HCT116 (cell line): ENCODE data around the gene ADD3. TPM values are rescaled to one million over a fixed set of nuclear protein-coding genes. Genes with fewer than 3 reads are reported as not detected.

Experiments
- ATAC-seq: fragments of 200-7000 bp; cut with Tn5 transposase; 2 replicates; pipeline ENCODE4 v1.9.1; 2020; ENCODE audit warnings: mild to moderate bottlenecking, moderate library complexity
- BruUV-seq: library from RNA; stranded (reverse); fragments of 400-500 nt; replicated peaks from 2 replicates; lab custom pipeline; 2021; lab: Mats Ljungman, UMichigan
- CTCF ChIA-PET: fragments of 300-600 bp; sonication (Branson Sonifier 250); formaldehyde crosslinking; loops from one replicate; lab custom pipeline; 2021; ENCODE audit warnings: antibody characterized with exemption; lab: Charles Lee
- POLR2A ChIA-PET: fragments of 300-600, 350-600 bp; sonication (Branson Sonifier 250); formaldehyde crosslinking; loops from one replicate; lab custom pipeline; 2021; ENCODE audit warnings: antibody characterized with exemption; lab: Charles Lee
- RAD21 ChIA-PET, 2 experiments: fragments of 300-600 bp; sonication (Branson Sonifier 250); formaldehyde crosslinking; loops; one replicate each; lab custom pipeline; 2023; ENCODE audit warnings: low total read pairs in 2 of 2; ENCODE audit not compliant: uncharacterized antibody in 2 of 2, unreplicated experiment in 2 of 2, low non-redundant PET in 1 of 2; lab: Charles Lee
- DNase-seq: peaks from one replicate; pipeline ENCODE4 v3.0.0-alpha.2; 2010; ENCODE audit warnings: low read depth, low spot score
- H2AFZ ChIP-seq: fragments of 200-600 bp; shearing (Covaris generic), sonication (generic); 2 replicates; pipeline ENCODE4 v1.6.1; 2017; ENCODE audit warnings: low read depth, mixed run types, mixed read lengths, antibody characterized with exemption, low read length; ENCODE audit not compliant: poor library complexity, severe bottlenecking
- H3K27ac ChIP-seq: 2 replicates; pipeline ENCODE4 v1.5.1; 2012; ENCODE audit warnings: low read depth, low read length
- H3K27me3 ChIP-seq: fragments of 200-600 bp; sonication (generic); 2 replicates; pipeline ENCODE4 v1.6.1; 2016; ENCODE audit warnings: mixed run types, low read length, mixed read lengths; ENCODE audit not compliant: insufficient read depth
- H3K36me3 ChIP-seq, 2 experiments: fragments of 200-500 bp in 1 of 2; fragments of 200-600 bp in 1 of 2; sonication (Bioruptor generic) in 1 of 2; sonication (generic) in 1 of 2; 2 replicates each; pipeline versions ENCODE4 v1.5.1 to v1.6.1; 2014 to 2016; ENCODE audit warnings: low read length in 2 of 2, inconsistent platforms in 1 of 2, mixed read lengths in 1 of 2, mixed run types in 1 of 2; ENCODE audit not compliant: insufficient read depth in 2 of 2, control insufficient read depth in 1 of 2
- H3K4me1 ChIP-seq, 2 experiments: fragments of 200-600 bp in 1 of 2; sonication (generic) in 1 of 2; 2 replicates each; pipeline versions ENCODE4 v1.5.1 to v1.6.1; 2012 to 2017; ENCODE audit warnings: low read length in 2 of 2, inconsistent platforms in 1 of 2, mild to moderate bottlenecking in 1 of 2, mixed read lengths in 1 of 2, mixed run types in 1 of 2, moderate library complexity in 1 of 2; ENCODE audit not compliant: insufficient read depth in 2 of 2, control insufficient read depth in 1 of 2
- H3K4me2 ChIP-seq: fragments of 200-600 bp; sonication (generic); 2 replicates; pipeline ENCODE4 v1.6.1; 2017; ENCODE audit warnings: mixed run types, low read length, mixed read lengths
- H3K4me3 ChIP-seq, 2 experiments: fragments of 200-600 bp in 1 of 2; sonication (generic) in 1 of 2; replicated peaks in 1 of 2; 2 replicates each; pipeline ENCODE4 v1.5.1; 2011 to 2016; ENCODE audit warnings: low read length in 2 of 2, control low read depth in 1 of 2, low read depth in 1 of 2, mild to moderate bottlenecking in 1 of 2, mixed read lengths in 1 of 2, mixed run types in 1 of 2
- H3K79me2 ChIP-seq: fragments of 200-600 bp; sonication (generic); 2 replicates; pipeline ENCODE4 v1.6.1; 2017; ENCODE audit warnings: mild to moderate bottlenecking, mixed run types, low read length, moderate library complexity, mixed read lengths; ENCODE audit not compliant: insufficient read depth
- H3K9ac ChIP-seq: fragments of 200-600 bp; sonication (generic); 2 replicates; pipeline ENCODE4 v1.6.1; 2016; ENCODE audit warnings: low read length, mixed read lengths
- H3K9me2 ChIP-seq: fragments of 200-600 bp; sonication (generic), shearing (Covaris generic); 2 replicates; pipeline ENCODE4 v1.6.1; 2017; ENCODE audit warnings: mixed run types, mild to moderate bottlenecking, moderate library complexity; ENCODE audit not compliant: insufficient read depth
- H3K9me3 ChIP-seq, 2 experiments: fragments of 200-500 bp in 1 of 2; fragments of 200-600 bp in 1 of 2; sonication (Bioruptor generic) in 1 of 2; sonication (generic) in 1 of 2; 2 replicates each; pipeline ENCODE4 v1.6.1; 2014 to 2017; ENCODE audit warnings: low read length in 2 of 2, mixed read lengths in 2 of 2, inconsistent platforms in 1 of 2, low read depth in 1 of 2, mild to moderate bottlenecking in 1 of 2, mixed run types in 1 of 2, moderate library complexity in 1 of 2; ENCODE audit not compliant: control insufficient read depth in 1 of 2, insufficient read depth in 1 of 2
- H4K20me1 ChIP-seq: fragments of 200-600 bp; sonication (generic), shearing (Covaris generic); 2 replicates; pipeline ENCODE4 v1.6.1; 2017; ENCODE audit warnings: mixed run types, mild to moderate bottlenecking, moderate library complexity; ENCODE audit not compliant: insufficient read depth
- ATF3 ChIP-seq: IDR thresholded peaks from 2 replicates; pipeline ENCODE4 v1.6.1; 2012
- CBX3 ChIP-seq: IDR thresholded peaks from 2 replicates; pipeline ENCODE4 v1.6.1; 2012; ENCODE audit warnings: low read depth
- CTCF ChIP-seq, 3 experiments: fragments of 200-600 bp in 1 of 3; sonication (generic) in 1 of 3; IDR thresholded peaks in 2 of 3; conservative IDR thresholded peaks in 1 of 3; 2 replicates each; pipeline ENCODE4 v1.5.1; 2012 to 2017; ENCODE audit warnings: low read depth in 2 of 3, low read length in 2 of 3, antibody characterized with exemption in 1 of 3, borderline replicate concordance in 1 of 3, control low read depth in 1 of 3, mild to moderate bottlenecking in 1 of 3, mixed read lengths in 1 of 3, mixed run types in 1 of 3, moderate library complexity in 1 of 3; ENCODE audit not compliant: insufficient read depth in 1 of 3
- EGR1 ChIP-seq: IDR thresholded peaks from 2 replicates; pipeline ENCODE4 v1.6.1; 2012; ENCODE audit warnings: low read depth
- ELF1 ChIP-seq: IDR thresholded peaks from 2 replicates; pipeline ENCODE4 v1.6.1; 2012; ENCODE audit warnings: low read depth, borderline replicate concordance
- EZH2phosphoT487 ChIP-seq: fragments of 200-600 bp; IDR thresholded peaks from 2 replicates; pipeline ENCODE4 v1.6.1; 2018; ENCODE audit warnings: antibody characterized with exemption, borderline replicate concordance
- FOSL1 ChIP-seq: IDR thresholded peaks from 2 replicates; pipeline ENCODE4 v1.6.1; 2012; ENCODE audit warnings: low read depth
- JUND ChIP-seq: IDR thresholded peaks from 2 replicates; pipeline ENCODE4 v1.6.1; 2012
- MAX ChIP-seq: IDR thresholded peaks from 2 replicates; pipeline ENCODE4 v1.6.1; 2012
- POLR2AphosphoS5 ChIP-seq: IDR thresholded peaks from 2 replicates; pipeline ENCODE4 v1.6.1; 2011; ENCODE audit warnings: mild to moderate bottlenecking, low read depth, low read length, moderate library complexity
- RAD21 ChIP-seq: IDR thresholded peaks from 2 replicates; pipeline ENCODE4 v1.6.1; 2012; ENCODE audit warnings: low read depth, mild to moderate bottlenecking
- SIN3A ChIP-seq: IDR thresholded peaks from 2 replicates; pipeline ENCODE4 v1.6.1; 2012; ENCODE audit warnings: low read depth
- SP1 ChIP-seq: IDR thresholded peaks from 2 replicates; pipeline ENCODE4 v1.6.1; 2012; ENCODE audit warnings: low read depth
- YY1 ChIP-seq: IDR thresholded peaks from 2 replicates; pipeline ENCODE4 v1.6.1; 2011; ENCODE audit warnings: low read length, low read depth, moderate library complexity, mild to moderate bottlenecking; ENCODE audit not compliant: insufficient replicate concordance; ENCODE audit errors: extremely low read depth
- ZBTB33 ChIP-seq: IDR thresholded peaks from 2 replicates; pipeline ENCODE4 v1.6.1; 2011; ENCODE audit warnings: mild to moderate bottlenecking, low read length, moderate library complexity; ENCODE audit not compliant: insufficient replicate concordance; ENCODE audit errors: extremely low read depth
- ZNF274 ChIP-seq: fragments of 200-500 bp; sonication (Bioruptor generic); IDR thresholded peaks from 2 replicates; pipeline ENCODE4 v1.6.1; 2014; ENCODE audit warnings: mild to moderate bottlenecking, low read depth, low read length, inconsistent platforms
- intact Hi-C: fragments of 100-400 bp; cut with micrococcal nuclease; formaldehyde crosslinking; loops from 2 replicates; pipeline ENCODE4 v1.10.0; 2022
- total RNA-seq: library from RNA; stranded (reverse); gene quantifications from one replicate; pipeline ENCODE4 v1.2.1, GENCODE V29; 2021; ENCODE audit not compliant: unreplicated experiment

Gene ADD3
- total RNA-seq, 1 experiment from 2014 or later, result 41.1 TPM

- H3K4me2 ChIP-seq, result no peak overlapping the region
- no peaks in the 10 kb centered on the region for H3K4me1 ChIP-seq
- H3K4me3 ChIP-seq, result no peak overlapping the region
- no peak for ATAC-seq
- CTCF ChIA-PET, result no interaction called here
- no TSS peak for BruUV-seq
- TF ChIP-seq SIN3A, result no peak
- TF ChIP-seq SP1, result no peak
- TF ChIP-seq EGR1, result no peak
- no peak for TF ChIP-seq ZNF274
- TF ChIP-seq CTCF (IDR thresholded peaks at IDR 0.05 in 2 of 3, conservative IDR thresholded peaks at IDR 0.05 in 1 of 3; ENCODE audit: borderline replicate concordance in 1 of 3, insufficient read depth in 1 of 3, low read depth in 2 of 3, low read length in 2 of 3), result no peak
- no peak for TF ChIP-seq ZBTB33
- TF ChIP-seq POLR2AphosphoS5, result no peak
- no peak for TF ChIP-seq JUND
- TF ChIP-seq RAD21, result no peak
- no peak for TF ChIP-seq MAX
- no peak for TF ChIP-seq FOSL1
- no peak for TF ChIP-seq ATF3
- no peak for TF ChIP-seq EZH2phosphoT487
- no peak for TF ChIP-seq YY1
- no peak for TF ChIP-seq CBX3
- no peak for TF ChIP-seq ELF1
- H3K9me3 ChIP-seq, result no peaks in the 10 kb centered on the region
- H3K27ac ChIP-seq, result no peak overlapping the region
- RAD21 ChIA-PET, result no interaction called here
- intact Hi-C loops, result no loop called here
- H3K9me2 ChIP-seq, result no peaks in the 10 kb centered on the region
- no peaks in the 10 kb centered on the region for H3K36me3 ChIP-seq
- no peaks in the 10 kb centered on the region for H4K20me1 ChIP-seq
- no peak overlapping the region for H3K9ac ChIP-seq
- no peak for DNase-seq
- H3K27me3 ChIP-seq, result no peaks in the 10 kb centered on the region
- POLR2A ChIA-PET, result no interaction called here
- H3K79me2 ChIP-seq, result no peaks in the 10 kb centered on the region
- H2AFZ ChIP-seq, result no peak overlapping the region
Measured at GRCh38 chr10:109969760-109970346, 37.9 kb upstream of the ADD3 start.
